HCT116 (cell line): ENCODE measurements around the gene TRIM41. TPM values are rescaled to one million over a fixed set of nuclear protein-coding genes. Genes with fewer than 3 reads are reported as not detected.

Source experiments
- ATAC-seq: fragments of 200-7000 bp; cut with Tn5 transposase; 2 replicates; pipeline ENCODE4 v1.9.1; 2020; ENCODE audit warnings: mild to moderate bottlenecking, moderate library complexity
- BruUV-seq: library from RNA; stranded (reverse); fragments of 400-500 nt; replicated peaks from 2 replicates; lab custom pipeline; 2021; lab: Mats Ljungman, UMichigan
- CTCF ChIA-PET: fragments of 300-600 bp; sonication (Branson Sonifier 250); formaldehyde crosslinking; loops from one replicate; lab custom pipeline; 2021; ENCODE audit warnings: antibody characterized with exemption; lab: Charles Lee
- POLR2A ChIA-PET: fragments of 300-600, 350-600 bp; sonication (Branson Sonifier 250); formaldehyde crosslinking; loops from one replicate; lab custom pipeline; 2021; ENCODE audit warnings: antibody characterized with exemption; lab: Charles Lee
- RAD21 ChIA-PET, 2 experiments: fragments of 300-600 bp; sonication (Branson Sonifier 250); formaldehyde crosslinking; loops; one replicate each; lab custom pipeline; 2023; ENCODE audit warnings: low total read pairs in 2 of 2; ENCODE audit not compliant: uncharacterized antibody in 2 of 2, unreplicated experiment in 2 of 2, low non-redundant PET in 1 of 2; lab: Charles Lee
- DNase-seq: peaks from one replicate; pipeline ENCODE4 v3.0.0-alpha.2; 2010; ENCODE audit warnings: low read depth, low spot score
- H2AFZ ChIP-seq: fragments of 200-600 bp; shearing (Covaris generic), sonication (generic); 2 replicates; pipeline ENCODE4 v1.6.1; 2017; ENCODE audit warnings: low read depth, mixed run types, mixed read lengths, antibody characterized with exemption, low read length; ENCODE audit not compliant: poor library complexity, severe bottlenecking
- H3K27ac ChIP-seq: 2 replicates; pipeline ENCODE4 v1.5.1; 2012; ENCODE audit warnings: low read depth, low read length
- H3K27me3 ChIP-seq: fragments of 200-600 bp; sonication (generic); 2 replicates; pipeline ENCODE4 v1.6.1; 2016; ENCODE audit warnings: mixed run types, low read length, mixed read lengths; ENCODE audit not compliant: insufficient read depth
- H3K36me3 ChIP-seq, 2 experiments: fragments of 200-500 bp in 1 of 2; fragments of 200-600 bp in 1 of 2; sonication (Bioruptor generic) in 1 of 2; sonication (generic) in 1 of 2; 2 replicates each; pipeline versions ENCODE4 v1.5.1 to v1.6.1; 2014 to 2016; ENCODE audit warnings: low read length in 2 of 2, inconsistent platforms in 1 of 2, mixed read lengths in 1 of 2, mixed run types in 1 of 2; ENCODE audit not compliant: insufficient read depth in 2 of 2, control insufficient read depth in 1 of 2
- H3K4me1 ChIP-seq, 2 experiments: fragments of 200-600 bp in 1 of 2; sonication (generic) in 1 of 2; 2 replicates each; pipeline versions ENCODE4 v1.5.1 to v1.6.1; 2012 to 2017; ENCODE audit warnings: low read length in 2 of 2, inconsistent platforms in 1 of 2, mild to moderate bottlenecking in 1 of 2, mixed read lengths in 1 of 2, mixed run types in 1 of 2, moderate library complexity in 1 of 2; ENCODE audit not compliant: insufficient read depth in 2 of 2, control insufficient read depth in 1 of 2
- H3K4me2 ChIP-seq: fragments of 200-600 bp; sonication (generic); 2 replicates; pipeline ENCODE4 v1.6.1; 2017; ENCODE audit warnings: mixed run types, low read length, mixed read lengths
- H3K4me3 ChIP-seq, 2 experiments: fragments of 200-600 bp in 1 of 2; sonication (generic) in 1 of 2; replicated peaks in 1 of 2; 2 replicates each; pipeline ENCODE4 v1.5.1; 2011 to 2016; ENCODE audit warnings: low read length in 2 of 2, control low read depth in 1 of 2, low read depth in 1 of 2, mild to moderate bottlenecking in 1 of 2, mixed read lengths in 1 of 2, mixed run types in 1 of 2
- H3K79me2 ChIP-seq: fragments of 200-600 bp; sonication (generic); 2 replicates; pipeline ENCODE4 v1.6.1; 2017; ENCODE audit warnings: mild to moderate bottlenecking, mixed run types, low read length, moderate library complexity, mixed read lengths; ENCODE audit not compliant: insufficient read depth
- H3K9ac ChIP-seq: fragments of 200-600 bp; sonication (generic); 2 replicates; pipeline ENCODE4 v1.6.1; 2016; ENCODE audit warnings: low read length, mixed read lengths
- H3K9me2 ChIP-seq: fragments of 200-600 bp; sonication (generic), shearing (Covaris generic); 2 replicates; pipeline ENCODE4 v1.6.1; 2017; ENCODE audit warnings: mixed run types, mild to moderate bottlenecking, moderate library complexity; ENCODE audit not compliant: insufficient read depth
- H3K9me3 ChIP-seq, 2 experiments: fragments of 200-500 bp in 1 of 2; fragments of 200-600 bp in 1 of 2; sonication (Bioruptor generic) in 1 of 2; sonication (generic) in 1 of 2; 2 replicates each; pipeline ENCODE4 v1.6.1; 2014 to 2017; ENCODE audit warnings: low read length in 2 of 2, mixed read lengths in 2 of 2, inconsistent platforms in 1 of 2, low read depth in 1 of 2, mild to moderate bottlenecking in 1 of 2, mixed run types in 1 of 2, moderate library complexity in 1 of 2; ENCODE audit not compliant: control insufficient read depth in 1 of 2, insufficient read depth in 1 of 2
- H4K20me1 ChIP-seq: fragments of 200-600 bp; sonication (generic), shearing (Covaris generic); 2 replicates; pipeline ENCODE4 v1.6.1; 2017; ENCODE audit warnings: mixed run types, mild to moderate bottlenecking, moderate library complexity; ENCODE audit not compliant: insufficient read depth
- FOSL1 ChIP-seq: IDR thresholded peaks from 2 replicates; pipeline ENCODE4 v1.6.1; 2012; ENCODE audit warnings: low read depth
- POLR2AphosphoS5 ChIP-seq: IDR thresholded peaks from 2 replicates; pipeline ENCODE4 v1.6.1; 2011; ENCODE audit warnings: mild to moderate bottlenecking, low read depth, low read length, moderate library complexity
- RAD21 ChIP-seq: IDR thresholded peaks from 2 replicates; pipeline ENCODE4 v1.6.1; 2012; ENCODE audit warnings: low read depth, mild to moderate bottlenecking
- REST ChIP-seq: IDR thresholded peaks from 2 replicates; pipeline ENCODE4 v1.6.1; 2012; ENCODE audit warnings: low read depth
- TCF7L2 ChIP-seq: IDR thresholded peaks from 2 replicates; pipeline ENCODE4 v1.7.0; 2011; ENCODE audit warnings: borderline replicate concordance, inconsistent platforms; ENCODE audit not compliant: insufficient read depth, insufficient read length; ENCODE audit errors: extremely low read depth
- YY1 ChIP-seq: IDR thresholded peaks from 2 replicates; pipeline ENCODE4 v1.6.1; 2011; ENCODE audit warnings: low read length, low read depth, moderate library complexity, mild to moderate bottlenecking; ENCODE audit not compliant: insufficient replicate concordance; ENCODE audit errors: extremely low read depth
- ZFX ChIP-seq: fragments of 450-650 bp; IDR thresholded peaks from 2 replicates; pipeline ENCODE4 v1.6.1; 2017
- ZNF274 ChIP-seq: fragments of 200-500 bp; sonication (Bioruptor generic); IDR thresholded peaks from 2 replicates; pipeline ENCODE4 v1.6.1; 2014; ENCODE audit warnings: mild to moderate bottlenecking, low read depth, low read length, inconsistent platforms
- intact Hi-C: fragments of 100-400 bp; cut with micrococcal nuclease; formaldehyde crosslinking; loops from 2 replicates; pipeline ENCODE4 v1.10.0; 2022
- total RNA-seq: library from RNA; stranded (reverse); gene quantifications from one replicate; pipeline ENCODE4 v1.2.1, GENCODE V29; 2021; ENCODE audit not compliant: unreplicated experiment
- TF ChIP-seq, protein P1 (sequence below): IDR thresholded peaks from 2 replicates; pipeline ENCODE4 v1.6.1; 2011; ENCODE audit warnings: mild to moderate bottlenecking, low read length, moderate library complexity; ENCODE audit not compliant: insufficient replicate concordance; ENCODE audit errors: extremely low read depth
- TF ChIP-seq, protein P2 (sequence below), 3 experiments: fragments of 200-600 bp in 1 of 3; sonication (generic) in 1 of 3; IDR thresholded peaks in 2 of 3; conservative IDR thresholded peaks in 1 of 3; 2 replicates each; pipeline ENCODE4 v1.5.1; 2012 to 2017; ENCODE audit warnings: low read depth in 2 of 3, low read length in 2 of 3, antibody characterized with exemption in 1 of 3, borderline replicate concordance in 1 of 3, control low read depth in 1 of 3, mild to moderate bottlenecking in 1 of 3, mixed read lengths in 1 of 3, mixed run types in 1 of 3, moderate library complexity in 1 of 3; ENCODE audit not compliant: insufficient read depth in 1 of 3

Gene TRIM41
- total RNA-seq, 1 experiment from 2014 or later, result 51.8 TPM

DNA sequence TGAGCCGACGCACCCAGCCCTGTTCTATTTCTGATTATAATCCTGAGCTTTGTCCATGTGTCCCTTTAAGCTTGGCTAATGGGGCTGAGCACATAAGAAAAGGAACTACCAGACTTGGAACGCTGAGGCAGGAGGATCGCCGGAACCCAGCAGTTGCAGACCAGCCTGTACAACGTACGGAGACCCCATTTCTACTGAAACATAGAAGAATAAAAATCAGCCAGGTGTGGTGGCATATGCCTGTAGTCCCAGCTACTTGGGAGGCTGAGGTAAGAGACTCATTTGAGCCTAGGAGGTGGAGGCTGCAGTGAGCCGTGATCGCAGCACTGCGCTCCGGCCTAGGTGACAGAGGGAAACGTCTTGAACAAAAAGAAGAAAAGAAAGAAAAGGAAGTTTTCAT lies 40.4 kb upstream of the TRIM41 start:
- Histone ChIP-seq H3K9me3 (no peaks in the 10 kb centered on the region), H3K27ac (peak overlapping the region; percentile 18; the same call in 1 of the 2 replicates), H3K9ac (no peak overlapping the region), H3K9me2 (no peaks in the 10 kb centered on the region), H3K36me3 (no peaks in the 10 kb centered on the region), H3K4me1 (peaks cover 15 to 33% of the 10 kb centered on the region in 2 experiments), H3K4me3 (no peak overlapping the region), H2AFZ (peak overlapping the region; percentile 17), H3K4me2 (no peak overlapping the region), H4K20me1 (no peaks in the 10 kb centered on the region), H3K79me2 (no peaks in the 10 kb centered on the region), H3K27me3 (no peaks in the 10 kb centered on the region)
- no peak for DNase-seq
- ChIA-PET RAD21 (no interaction called here), POLR2A (no interaction called here), CTCF (no interaction called here)
- no peak for TF ChIP-seq YY1
- TF ChIP-seq TCF7L2, result no peak
- no peak for TF ChIP-seq FOSL1
- TF ChIP-seq RAD21, result no peak
- no peak for TF ChIP-seq POLR2AphosphoS5
- no peak for TF ChIP-seq ZFX
- TF ChIP-seq, protein P1, sequence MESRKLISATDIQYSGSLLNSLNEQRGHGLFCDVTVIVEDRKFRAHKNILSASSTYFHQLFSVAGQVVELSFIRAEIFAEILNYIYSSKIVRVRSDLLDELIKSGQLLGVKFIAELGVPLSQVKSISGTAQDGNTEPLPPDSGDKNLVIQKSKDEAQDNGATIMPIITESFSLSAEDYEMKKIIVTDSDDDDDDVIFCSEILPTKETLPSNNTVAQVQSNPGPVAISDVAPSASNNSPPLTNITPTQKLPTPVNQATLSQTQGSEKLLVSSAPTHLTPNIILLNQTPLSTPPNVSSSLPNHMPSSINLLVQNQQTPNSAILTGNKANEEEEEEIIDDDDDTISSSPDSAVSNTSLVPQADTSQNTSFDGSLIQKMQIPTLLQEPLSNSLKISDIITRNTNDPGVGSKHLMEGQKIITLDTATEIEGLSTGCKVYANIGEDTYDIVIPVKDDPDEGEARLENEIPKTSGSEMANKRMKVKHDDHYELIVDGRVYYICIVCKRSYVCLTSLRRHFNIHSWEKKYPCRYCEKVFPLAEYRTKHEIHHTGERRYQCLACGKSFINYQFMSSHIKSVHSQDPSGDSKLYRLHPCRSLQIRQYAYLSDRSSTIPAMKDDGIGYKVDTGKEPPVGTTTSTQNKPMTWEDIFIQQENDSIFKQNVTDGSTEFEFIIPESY, result no peak
- TF ChIP-seq, protein P2, sequence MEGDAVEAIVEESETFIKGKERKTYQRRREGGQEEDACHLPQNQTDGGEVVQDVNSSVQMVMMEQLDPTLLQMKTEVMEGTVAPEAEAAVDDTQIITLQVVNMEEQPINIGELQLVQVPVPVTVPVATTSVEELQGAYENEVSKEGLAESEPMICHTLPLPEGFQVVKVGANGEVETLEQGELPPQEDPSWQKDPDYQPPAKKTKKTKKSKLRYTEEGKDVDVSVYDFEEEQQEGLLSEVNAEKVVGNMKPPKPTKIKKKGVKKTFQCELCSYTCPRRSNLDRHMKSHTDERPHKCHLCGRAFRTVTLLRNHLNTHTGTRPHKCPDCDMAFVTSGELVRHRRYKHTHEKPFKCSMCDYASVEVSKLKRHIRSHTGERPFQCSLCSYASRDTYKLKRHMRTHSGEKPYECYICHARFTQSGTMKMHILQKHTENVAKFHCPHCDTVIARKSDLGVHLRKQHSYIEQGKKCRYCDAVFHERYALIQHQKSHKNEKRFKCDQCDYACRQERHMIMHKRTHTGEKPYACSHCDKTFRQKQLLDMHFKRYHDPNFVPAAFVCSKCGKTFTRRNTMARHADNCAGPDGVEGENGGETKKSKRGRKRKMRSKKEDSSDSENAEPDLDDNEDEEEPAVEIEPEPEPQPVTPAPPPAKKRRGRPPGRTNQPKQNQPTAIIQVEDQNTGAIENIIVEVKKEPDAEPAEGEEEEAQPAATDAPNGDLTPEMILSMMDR (IDR thresholded peaks at IDR 0.05 in 2 of 3, conservative IDR thresholded peaks at IDR 0.05 in 1 of 3; ENCODE audit: borderline replicate concordance in 1 of 3, insufficient read depth in 1 of 3, low read depth in 2 of 3, low read length in 2 of 3), result no peak
- no peak for TF ChIP-seq ZNF274
- no peak for TF ChIP-seq REST
- intact Hi-C loops, result loop anchor here (5.0 kb wide), 1 partner anchor 75 kb away; no protein-coding TSS in a partner anchor
- no peak for ATAC-seq
- BruUV-seq, result no TSS peak
